CD1c-positive myeloid dendritic cell (primary cell): ENCODE measurements around the gene NME3.
"Not testable (repeated sequence)": the region's sequence is repeated elsewhere in the genome, so short reads cannot be mapped to it uniquely, and the experiment has no call there.

Experiments
- DNase-seq: peaks from one replicate; pipeline ENCODE4 v3.0.0-alpha.2; 2016; ENCODE audit errors: extremely low spot score

NME3 gene

GRCh38 chr16:1747934-1748333 is 23.4 kb downstream of the NME3 start:
- DNase-seq: no peak

- DNase-seq: no peak
Measured at GRCh38 chr16:1746693-1747195, 24.6 kb downstream of the NME3 start.

GRCh38 chr16:1745900-1746692 is 25.2 kb downstream of the NME3 start:
- no peak for DNase-seq

DNA sequence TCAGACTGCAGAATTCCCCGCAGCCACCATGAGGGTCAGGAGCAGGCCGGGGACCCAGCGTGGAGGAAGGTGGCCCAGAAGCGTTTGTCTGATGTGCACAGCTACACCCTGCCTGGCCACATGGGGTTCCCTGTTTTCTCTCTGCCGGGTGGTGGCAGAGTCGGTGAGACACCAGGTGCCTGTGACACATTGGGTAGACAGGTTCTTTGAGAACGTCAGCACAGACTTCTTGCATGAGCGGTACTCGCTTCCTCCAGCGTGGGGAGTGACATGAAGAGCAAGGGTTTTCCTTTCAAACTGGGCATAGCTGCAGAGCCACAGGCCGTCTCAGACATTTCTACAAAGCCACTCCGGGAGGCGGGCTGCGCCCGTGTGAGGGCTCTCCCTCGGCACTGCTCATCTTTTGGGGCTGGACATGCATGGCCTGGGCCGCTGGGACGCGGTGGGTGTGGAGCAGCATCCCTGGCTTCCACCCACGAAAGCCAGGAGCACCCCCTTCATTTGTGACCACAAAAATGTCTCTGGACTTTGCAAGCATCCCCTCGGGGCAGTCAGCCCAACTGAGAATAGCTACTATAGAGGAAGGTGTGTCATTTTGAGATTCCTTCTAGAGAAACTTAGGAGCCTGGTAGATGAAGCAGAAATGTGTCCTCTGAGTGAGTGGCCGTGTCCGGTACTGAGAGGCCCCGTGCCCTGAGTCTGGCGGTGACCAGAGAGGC is 26.0 kb downstream of the NME3 start:
- DNase-seq: no peak

DNA sequence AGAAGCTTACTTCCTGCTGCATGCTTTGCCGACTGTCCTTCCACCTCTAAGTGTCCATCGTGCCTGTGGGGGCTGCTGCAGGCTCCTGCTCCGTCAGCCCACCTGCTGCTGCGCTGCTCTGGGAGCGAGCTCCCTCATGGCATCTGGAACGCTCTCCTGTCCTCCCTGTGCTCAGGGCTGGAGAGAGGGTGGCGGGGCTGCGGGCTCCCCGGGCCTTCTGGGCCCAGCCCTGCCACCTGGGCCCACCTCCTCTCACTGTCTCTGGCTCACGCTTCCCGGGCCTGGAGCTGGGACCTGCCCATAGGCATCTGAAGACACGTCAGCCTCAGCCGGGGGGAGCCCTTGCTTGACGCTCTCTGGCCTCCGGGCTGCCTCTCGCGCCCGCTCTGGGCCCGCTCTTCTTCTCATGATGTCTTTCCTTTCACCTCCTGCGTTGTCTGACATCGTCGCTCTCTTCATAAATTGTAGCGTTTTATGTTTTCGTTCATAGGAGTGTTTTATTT is 27.0 kb downstream of the NME3 start:
- DNase-seq: no peak

GRCh38 chr16:1743376-1744337 is 27.7 kb downstream of the NME3 start:
- DNase-seq: no peak

- no peak for DNase-seq
Measured at GRCh38 chr16:1741553-1742165, 29.7 kb downstream of the NME3 start.

DNA sequence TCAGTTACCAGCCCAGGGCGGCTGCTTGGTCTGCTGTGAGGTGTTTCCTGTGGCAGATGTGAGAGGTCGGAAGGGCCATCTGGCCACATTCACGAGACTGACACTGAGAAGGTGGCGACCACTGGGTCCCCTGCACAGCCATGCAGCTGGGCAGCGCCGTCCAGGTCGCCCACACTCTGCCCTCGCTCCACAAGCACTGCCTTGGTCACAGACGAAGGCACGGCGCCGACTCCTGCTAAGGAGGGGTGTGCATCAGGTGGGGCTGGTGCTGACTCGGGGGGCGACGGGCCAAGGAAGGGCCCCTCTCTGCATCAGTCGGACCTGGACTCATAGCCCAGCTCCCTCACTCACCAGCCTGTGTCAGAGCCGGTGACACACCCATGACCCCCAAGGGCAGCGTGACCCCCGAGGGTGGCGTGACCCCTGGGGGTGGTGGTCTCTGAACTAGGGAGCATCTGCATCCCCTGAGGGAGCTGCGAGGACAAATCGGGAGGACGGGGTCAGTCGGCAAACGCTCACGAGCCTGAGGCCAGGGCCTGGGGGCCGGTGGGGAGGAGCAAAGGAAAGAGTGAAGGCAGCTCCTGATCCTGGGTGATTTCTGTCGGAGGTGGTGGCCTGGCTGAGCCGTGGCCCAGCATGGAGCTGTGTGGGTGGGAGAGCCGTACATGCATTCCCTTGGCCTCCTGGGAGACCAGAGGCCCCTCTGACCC is 30.4 kb downstream of the NME3 start:
- no peak for DNase-seq

DNA sequence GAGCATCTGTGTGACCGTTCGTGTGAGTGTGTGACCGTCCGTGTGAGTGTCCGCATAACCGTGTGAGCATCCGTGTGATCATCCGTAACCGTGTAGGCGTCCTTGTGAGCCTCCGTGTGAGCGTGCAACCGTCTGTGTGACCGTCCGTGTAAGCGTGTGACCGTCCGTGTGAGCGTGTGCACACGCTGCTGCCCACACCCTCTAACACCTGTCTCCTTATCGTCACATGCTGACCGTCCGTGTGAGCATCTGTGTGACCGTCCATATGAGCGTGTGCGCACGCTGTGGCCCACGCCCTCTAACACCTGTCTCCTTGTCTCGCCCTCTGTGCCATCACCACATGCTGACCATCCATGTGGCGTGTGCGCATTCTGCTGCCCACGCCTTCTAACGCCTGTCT is 31.1 kb downstream of the NME3 start:
- no peak for DNase-seq

- DNase-seq: no peak
Measured at GRCh38 chr16:1734816-1735215, 36.5 kb downstream of the NME3 start.

GRCh38 chr16:1734123-1734522 is 37.2 kb downstream of the NME3 start:
- no peak for DNase-seq

GRCh38 chr16:1732551-1732987 is 38.8 kb downstream of the NME3 start:
- DNase-seq: not testable (repeated sequence)

GRCh38 chr16:1732071-1732470 is 39.3 kb downstream of the NME3 start:
- DNase-seq: no peak

DNA sequence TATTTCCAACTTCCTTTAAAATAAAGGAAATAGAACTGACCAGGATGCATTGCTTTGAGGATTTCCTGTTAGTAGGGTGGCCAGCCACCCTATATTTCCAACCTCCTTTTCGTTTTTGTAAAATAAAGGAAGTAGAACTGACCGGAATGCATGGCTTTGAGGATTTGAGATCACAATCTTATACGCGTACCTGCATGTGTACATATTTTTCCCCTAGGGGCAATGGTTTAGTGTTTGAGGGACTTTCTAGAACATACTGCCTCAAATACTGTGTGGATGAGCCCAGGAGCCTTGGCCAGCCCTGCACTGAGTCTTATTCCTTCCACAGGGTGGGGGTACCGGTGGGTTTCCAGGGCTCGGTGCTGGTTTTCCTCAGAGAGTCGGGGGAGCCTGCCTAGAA is 39.7 kb downstream of the NME3 start:
- peak; percentile 42 for DNase-seq

GRCh38 chr16:1731073-1731472 is 40.3 kb downstream of the NME3 start:
- no peak for DNase-seq

GRCh38 chr16:1729445-1729844 is 41.9 kb downstream of the NME3 start:
- no peak for DNase-seq

- no peak for DNase-seq
Measured at GRCh38 chr16:1729026-1729425, 42.3 kb downstream of the NME3 start.

DNA sequence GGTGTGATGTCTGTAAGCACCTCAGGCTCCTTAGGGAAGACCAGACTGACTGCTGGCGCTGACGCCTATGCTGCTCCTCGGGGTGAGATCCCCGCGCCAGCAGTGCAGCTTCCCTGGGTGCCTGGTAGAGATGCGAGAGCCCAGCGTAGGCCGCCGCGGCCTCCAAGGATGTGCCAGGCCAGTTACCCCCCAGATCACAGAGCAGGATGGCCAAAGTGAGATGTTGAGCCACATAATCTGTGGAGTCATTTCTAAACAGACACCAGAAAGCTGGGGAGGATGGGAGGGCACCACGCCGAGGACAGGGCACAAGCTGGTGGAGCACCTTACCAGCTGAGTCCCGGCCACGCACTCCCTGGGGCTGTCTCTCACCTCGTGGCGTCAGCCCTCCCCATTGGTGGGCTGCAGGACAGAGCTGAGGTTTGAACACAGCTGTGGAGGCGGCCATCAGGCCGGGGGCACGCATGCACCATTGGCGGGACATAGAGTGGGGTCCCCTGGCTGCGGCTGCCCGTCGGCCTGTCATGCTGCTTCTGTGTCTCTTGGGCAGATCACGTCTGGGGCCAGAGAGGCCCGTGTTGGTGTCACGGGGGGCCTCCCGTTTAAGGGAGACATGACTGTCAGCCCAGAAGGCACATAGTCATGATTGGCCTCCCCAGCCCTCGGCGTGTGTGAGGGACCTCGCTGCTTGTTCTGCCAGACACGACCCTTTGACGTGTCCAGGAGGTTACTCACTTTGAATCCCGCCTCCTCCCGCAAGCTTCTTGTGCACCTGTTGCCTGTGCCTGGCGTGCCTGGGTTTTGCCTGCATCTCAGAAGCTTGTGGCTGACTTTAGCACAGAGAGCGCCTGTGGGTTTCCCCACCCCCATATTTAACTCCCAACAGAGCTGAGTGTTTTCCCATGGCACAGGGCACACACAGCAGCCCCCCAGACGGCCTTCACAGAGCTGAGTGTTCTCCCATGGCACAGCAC is 43.4 kb downstream of the NME3 start:
- DNase-seq: no peak
